HuH-7 (cell line): Measurements from ENCODE around the gene NRF1.
"Not testable (repeated sequence)": the region's sequence is repeated elsewhere in the genome, so short reads cannot be mapped to it uniquely, and the experiment has no call there.

Experiments used
- DNase-seq: peaks from one replicate; pipeline ENCODE4 v3.0.0; 2011; ENCODE audit warnings: low spot score

The NRF1 gene

DNA sequence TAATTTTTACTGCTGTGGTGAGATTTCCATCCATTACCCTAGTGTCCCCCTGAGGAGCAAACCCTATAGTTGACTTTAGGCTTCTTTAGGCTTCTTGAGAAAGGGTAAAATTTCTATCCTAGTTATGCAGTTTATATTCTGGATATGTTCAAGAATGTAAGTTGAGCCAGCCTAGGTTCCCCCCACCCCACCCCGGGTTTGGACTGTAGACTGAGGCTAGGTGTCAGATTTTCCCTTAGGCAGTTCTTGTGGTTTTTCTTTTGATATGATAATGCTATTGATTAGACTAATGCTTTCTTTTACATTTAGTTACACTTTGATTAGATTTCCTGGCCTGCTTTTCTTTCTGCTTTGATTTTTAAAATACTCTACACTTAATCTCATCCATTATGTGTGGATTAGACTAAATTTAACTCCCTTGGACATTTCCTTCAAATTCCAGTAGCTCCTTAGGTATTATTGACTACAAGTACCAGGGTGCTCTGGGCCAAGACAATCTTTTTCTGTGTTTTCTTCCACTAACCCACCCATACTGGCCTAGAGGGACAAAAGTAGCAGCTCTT lies 37.7 kb downstream of the NRF1 start:
- DNase-seq: no peak

DNA sequence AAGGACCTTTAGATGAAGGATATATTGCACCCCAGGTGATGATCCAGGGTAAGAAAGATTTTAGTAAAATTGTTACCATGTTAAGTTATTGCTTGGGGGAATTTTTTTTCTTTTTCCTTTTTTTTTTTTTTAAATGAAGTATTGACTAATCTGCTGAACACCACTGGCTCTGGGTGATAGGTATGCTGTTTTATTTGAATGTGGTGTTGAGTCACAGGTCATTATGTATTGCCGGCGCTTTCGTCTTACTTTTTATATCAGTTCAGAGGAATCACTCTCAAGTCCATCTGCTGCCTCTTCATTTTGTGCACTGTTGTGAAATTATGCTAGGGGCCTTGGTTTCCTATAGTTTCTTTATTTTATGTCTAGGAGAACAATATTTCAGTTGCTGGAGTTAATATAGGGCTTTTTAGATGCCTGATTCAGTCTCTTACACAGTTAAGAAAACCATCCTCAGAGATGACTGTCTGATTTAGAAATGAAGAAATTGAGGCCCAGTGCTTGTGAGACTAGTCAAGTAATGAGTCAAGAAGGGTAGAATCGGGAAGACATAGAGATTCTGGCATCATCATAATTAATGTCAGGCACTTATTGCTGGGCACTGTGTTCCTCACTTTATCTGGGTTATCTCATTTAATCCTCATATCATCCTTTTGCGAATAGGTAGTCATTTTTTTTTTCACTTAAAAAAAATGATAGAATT lies 38.7 kb downstream of the NRF1 start:
- no peak for DNase-seq

DNA sequence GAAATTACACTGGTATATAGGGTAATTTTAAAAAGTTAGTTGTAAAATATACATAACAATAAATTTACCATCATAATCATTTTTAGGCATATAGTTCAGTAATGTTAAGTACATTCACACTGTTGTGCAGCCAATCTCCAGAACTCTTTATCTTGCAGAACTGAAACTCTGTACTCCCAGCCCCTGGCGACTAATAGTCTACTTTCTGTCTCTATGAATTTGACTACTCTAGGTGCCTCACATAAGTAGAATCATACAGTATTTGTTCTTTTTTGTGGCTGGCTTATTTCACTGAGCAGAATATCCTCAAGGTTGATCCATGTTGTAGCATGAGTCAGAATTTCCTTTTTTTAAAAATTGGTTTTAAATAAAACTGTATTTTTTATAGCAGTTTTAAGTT lies 41.4 kb downstream of the NRF1 start:
- no peak for DNase-seq

DNA sequence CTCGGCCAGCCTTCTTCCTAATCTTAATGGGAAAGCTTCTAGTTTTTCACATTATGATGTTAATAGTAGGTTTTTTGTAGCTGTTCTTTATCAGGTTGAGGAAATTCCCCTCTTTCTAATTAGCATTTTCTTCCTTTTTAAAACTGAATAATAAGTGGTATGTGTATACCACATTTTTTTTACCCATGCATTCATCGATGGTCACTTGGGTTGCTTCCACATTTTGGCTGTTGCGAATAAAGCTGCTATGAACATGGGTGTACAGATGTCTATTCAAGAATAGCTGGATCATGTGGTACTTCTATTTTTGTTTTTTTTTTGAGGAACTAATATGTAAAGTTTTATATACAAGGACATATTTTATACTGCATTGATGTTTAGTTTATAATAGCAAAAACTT lies 44.3 kb downstream of the NRF1 start:
- no peak for DNase-seq

DNA sequence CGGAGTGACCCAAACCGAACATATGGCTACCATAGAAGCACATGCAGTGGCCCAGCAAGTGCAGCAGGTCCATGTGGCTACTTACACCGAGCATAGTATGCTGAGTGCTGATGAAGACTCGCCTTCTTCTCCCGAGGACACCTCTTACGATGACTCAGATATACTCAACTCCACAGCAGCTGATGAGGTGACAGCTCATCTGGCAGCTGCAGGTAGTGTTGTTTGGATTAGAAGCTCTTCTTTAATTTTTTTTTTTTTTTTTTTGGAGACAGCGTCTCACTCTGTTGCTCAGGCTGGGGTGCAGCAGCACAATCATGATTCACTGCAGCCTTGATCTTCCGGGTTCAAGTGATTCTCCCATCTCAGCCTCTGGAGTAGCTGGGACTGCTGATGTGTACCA lies 45.8 kb downstream of the NRF1 start:
- DNase-seq: no peak

DNA sequence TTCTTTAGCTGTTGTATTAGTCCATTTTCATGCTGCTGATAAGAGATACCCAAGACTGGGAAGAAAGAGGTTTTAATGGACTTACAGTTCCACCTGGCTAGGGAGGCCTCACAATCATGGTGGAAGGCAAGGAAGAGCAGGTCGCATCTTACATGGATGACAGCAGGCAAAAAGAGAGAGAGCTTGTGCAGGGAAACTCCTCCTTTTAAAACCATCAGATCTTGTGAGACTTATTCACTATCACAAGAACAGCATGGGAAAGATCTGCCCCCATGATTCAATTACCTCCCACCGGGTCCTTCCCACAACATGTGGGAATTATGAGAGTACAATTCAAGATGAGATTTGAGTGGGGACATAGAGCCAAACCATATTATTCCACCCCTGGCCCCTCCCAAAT lies 48.4 kb downstream of the NRF1 start:
- DNase-seq: not testable (repeated sequence)

DNA sequence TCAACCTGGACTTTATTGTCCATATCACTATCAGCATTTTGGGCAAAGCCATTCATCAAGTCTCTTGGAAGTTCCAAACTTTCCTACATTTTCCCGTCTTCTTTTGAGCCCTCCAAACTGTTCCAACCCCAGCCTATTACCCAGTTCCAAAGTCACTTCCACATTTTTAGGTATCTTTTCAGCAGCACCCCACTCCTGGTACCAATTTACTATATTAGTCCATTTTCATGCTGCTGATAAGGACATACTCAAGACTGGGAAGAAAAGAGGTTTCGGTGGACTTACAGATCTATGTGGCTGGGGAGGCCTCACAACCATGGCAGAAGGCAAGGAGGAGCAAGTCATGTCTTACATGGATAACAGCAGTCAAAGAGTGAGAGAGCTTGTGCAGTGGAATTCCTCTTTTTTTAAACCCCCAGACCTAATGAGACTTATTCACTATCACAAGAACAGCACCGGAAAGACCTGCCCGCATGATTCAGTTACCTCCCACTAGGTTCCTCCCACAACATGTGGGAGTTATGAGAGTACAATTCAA lies 50.2 kb downstream of the NRF1 start:
- no peak for DNase-seq

DNA sequence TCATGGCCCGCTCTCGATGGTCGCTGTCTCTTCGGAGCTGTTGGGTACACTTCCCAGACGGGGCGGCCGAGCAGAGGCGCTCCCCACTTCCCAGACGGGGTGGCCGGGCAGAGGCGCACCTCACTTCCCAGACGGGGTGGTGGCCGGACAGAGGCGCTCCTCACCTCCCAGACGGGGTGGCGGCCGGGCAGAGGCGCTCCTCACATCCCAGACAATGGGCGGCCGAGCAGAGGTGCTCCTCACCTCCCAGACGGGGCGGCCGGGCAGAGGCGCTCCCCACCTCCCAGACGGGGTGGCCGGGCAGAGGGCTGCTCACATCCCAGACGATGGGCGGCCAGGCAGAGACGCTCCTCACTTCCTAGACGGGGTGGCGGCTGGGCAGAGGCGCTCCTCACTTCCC lies 51.7 kb downstream of the NRF1 start:
- not testable (repeated sequence) for DNase-seq

DNA sequence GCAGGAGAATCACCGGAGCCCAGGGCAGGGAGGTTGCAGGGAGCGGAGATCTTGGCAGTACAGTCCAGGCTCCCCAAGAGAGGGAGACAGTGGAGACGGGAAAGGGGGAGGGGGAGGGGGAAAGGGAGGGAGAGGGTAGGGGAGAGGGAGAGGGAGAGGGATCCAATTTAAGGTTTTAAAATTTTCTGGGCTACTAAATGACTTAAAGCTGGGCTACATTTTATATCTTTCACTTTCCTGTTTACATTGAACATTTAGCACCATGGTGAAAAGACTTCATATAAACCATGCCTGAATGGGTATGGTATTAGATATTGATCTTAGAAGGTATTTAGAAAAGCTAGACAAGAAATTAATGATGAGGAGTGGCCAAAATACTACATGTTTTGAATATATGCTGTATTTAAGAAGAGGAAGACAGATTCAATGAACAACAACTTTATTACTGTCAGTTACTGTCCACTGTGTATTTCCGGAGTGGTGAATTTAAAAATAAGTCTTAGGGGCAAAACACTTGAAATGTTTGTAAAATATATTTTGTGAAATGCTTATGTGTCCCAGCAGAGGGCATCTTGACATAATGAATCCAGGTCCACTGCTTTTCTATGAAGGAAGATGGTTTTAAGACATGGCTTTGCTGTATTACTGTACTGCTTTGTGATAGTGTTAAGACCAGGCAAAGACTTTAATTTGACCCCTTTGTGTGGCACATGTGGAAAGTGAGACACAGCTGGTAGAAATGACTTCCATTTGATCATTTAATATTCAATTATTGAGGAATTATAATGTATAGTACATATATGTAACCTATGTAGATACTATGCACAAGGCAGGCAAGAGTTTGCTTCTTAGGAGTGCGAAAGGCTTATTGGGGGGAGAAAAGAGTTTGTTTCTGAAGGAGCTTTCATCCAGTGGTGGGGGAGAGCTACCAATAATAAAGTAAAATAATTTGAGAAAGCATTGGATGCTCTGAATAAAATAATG lies 52.8 kb downstream of the NRF1 start:
- DNase-seq: peak; percentile 67

DNA sequence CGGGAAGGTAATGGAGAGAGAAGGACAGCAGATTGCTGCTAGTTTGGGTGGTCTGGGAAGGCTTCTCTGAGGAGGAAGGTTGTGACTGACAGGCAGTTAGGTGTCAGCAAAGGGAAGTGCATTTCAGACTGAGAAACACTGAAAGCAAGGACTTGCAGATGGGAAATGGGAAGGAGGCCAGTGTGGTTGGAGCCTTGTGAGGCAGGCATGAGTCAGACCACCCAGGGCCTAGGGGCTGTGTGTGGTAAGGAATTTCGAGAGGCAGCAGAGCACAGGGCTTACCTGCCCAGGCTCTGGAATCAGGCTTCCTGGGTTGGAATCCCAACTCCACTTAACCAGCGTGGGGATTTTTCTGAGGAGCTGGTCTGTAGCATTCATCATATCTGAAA lies 53.5 kb downstream of the NRF1 start:
- no peak for DNase-seq

DNA sequence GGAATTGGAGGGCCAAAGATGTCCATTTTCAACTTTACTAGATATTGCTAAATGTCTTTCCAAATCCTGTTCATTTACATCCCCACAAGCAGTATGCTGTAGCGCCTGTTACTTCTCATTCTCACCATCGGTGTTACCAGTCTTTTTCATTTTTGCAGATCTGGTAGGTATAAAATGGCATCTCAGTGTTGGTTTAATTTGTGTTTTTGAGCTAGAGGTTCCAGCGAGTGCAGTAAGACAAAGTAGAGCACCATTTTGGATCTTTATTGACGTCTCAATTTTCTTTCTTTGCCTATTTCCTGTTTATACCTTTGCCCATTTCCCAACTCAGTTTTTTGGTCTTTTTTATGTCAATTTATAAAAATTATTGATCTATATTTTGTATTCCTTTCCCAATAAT lies 55.6 kb downstream of the NRF1 start:
- DNase-seq: no peak

DNA sequence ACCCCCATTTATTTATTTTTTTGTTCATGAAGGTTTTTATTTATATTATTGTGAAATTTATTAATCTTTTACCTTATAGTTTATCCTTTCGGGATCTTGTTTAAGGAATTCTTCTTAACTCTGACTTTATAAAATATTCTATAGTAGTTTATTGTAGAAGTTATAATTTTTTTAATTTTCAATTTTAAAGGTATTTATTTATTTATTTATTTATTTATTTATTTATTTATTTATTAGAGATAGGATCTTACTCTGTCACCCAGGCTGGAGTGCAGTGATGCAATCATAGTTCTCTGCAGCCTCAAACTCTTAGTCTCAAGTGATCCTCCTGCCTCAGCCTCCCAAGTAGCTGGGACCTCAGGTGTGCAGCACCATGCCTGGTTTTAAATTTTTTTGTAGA lies 56.0 kb downstream of the NRF1 start:
- no peak for DNase-seq

DNA sequence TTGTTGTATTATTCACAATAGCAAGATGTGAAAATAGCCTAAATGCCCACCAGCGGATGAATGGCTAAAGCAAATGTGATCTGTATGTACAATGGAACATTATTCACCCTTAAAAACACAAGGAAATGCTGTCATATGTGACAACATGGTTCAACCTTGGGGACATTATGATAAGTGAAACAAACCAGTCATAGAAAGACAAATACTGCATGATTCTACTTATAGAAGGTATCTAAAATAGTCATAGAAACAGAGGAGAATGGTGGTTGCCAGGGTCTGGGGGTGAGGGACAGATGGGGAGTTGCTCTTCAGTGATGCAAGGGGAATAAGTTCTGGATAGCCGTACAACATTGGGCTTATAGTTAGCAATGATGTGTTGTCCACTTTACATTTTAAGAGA lies 58.4 kb downstream of the NRF1 start:
- no peak for DNase-seq

DNA sequence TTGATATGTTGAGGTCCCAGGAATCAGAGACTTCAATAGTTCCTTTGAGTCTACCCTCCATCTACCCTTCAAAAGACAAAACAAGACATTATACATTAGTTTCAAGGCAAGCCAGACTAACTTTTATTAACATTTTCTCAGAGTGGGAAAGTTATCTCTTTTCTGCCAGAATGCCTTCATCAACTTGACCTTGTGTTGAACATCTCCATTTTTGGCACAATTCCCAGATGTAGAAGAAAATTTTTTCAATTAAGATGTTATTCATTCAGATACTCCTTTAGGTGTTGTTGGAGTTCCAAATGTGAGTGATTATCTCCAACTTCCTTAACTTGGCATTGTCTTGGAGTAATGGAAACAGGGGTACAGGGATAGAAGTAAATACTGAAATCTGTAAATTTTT lies 59.1 kb downstream of the NRF1 start:
- DNase-seq: no peak

DNA sequence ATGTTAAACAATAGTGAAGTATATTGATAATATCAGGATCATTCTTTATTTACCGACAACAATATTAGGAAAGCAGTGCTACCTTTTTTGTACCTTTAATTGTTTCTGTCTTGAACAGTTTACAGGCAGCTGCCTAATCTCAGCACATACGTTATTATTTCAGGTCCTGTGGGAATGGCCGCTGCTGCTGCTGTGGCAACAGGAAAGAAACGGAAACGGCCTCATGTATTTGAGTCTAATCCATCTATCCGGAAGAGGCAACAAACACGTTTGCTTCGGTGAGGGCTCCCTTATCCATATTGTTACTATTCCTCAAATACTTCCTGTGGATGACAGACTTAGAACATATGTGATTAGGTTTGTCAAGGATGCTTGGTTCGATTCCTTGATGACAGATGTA lies 59.7 kb downstream of the NRF1 start:
- no peak for DNase-seq

DNA sequence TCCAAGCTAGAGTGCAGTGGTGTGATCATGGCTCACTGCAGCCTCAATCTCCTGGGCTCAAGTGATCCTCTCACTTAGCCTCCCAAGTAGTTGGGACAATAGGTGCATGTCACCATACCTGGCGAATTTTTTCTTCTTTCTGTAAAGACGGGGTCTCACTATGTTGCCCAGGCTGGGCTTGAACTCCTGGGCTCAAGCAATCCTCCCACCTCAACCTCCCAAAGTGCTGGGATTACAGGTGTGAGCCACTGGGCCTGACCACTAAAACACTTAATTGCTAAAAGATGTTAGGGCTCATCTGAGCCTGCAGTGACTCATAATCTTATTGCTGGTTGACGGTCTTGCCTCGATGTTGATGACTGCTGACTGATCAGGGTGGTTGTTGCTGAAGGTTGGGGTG lies 63.0 kb downstream of the NRF1 start:
- not testable (repeated sequence) for DNase-seq

DNA sequence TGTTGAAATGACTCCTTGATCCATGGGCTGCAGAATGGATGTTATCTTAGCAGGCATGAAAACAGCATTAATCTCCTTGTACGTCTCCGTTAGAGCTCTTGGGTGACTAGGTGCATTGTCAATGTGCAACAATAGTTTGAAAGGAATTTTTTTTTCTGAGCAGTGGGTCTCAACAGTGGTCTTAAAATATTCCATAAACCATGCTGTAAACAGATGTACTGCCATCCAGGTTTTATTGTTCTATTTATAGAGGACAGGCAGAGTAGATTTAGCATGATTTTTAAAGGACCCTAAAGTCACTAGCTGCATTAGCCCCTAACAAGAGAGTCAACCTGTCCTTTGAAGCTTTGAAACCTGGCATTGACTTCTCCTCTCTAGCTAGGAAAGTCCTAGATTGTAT lies 64.0 kb downstream of the NRF1 start:
- no peak for DNase-seq

DNA sequence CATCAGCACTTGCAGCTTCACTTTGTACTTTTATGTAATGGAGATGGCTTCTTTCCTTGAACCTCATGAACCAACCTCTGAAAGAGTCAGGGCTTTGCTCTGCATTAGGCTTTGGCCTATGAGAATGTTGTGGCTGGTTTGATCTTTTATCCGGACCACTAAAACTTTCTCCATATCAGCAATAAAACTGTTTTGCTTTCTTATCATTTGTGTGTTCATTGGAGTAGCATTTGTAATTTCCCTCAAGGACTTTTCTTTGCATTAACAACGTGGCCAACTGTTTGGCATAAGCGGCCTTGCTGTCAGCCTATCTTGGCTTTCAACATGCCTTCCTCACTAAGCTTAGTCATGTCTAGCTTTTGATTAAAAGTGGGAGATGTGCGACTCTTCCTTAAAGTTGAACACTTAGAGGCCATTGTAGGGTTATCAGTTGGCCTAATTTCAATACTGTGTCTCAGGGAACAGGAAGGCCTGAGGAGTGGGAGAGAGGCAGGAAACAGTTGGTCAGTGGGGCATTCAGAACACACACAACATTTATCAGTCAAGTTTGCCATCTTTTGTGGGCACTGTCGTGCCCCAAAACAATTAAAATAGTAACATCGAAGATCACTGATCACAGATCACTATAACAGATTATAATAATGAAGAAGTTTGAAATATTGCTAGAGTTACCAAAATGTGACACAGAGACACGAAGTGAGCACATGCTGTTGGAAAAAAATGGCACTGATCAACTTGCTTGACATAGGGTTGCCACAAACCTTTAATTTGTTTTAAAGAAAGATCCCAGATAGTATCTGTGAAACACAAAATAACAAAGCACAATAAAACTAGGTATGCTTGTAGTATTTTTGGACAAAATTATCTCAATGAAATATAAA lies 64.7 kb downstream of the NRF1 start:
- no peak for DNase-seq

DNA sequence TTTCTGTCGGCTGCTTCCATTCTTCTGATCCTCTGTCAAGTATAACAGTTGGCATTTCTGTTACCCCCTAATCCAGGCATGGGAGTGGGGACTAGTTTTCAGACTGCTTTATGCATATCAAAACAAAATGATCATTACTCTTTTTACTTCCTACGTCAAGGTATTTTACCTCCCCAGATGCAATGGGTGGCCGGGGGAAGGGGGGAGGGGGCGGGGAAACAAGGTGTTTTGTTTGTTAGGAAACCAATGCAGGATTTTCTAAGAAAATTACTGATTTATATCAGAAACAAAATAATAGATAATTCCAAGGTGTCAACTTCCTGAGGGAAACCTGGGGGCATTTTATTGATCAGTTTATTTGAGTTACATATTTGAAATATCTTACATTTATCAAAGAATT lies 66.3 kb downstream of the NRF1 start:
- no peak for DNase-seq

DNA sequence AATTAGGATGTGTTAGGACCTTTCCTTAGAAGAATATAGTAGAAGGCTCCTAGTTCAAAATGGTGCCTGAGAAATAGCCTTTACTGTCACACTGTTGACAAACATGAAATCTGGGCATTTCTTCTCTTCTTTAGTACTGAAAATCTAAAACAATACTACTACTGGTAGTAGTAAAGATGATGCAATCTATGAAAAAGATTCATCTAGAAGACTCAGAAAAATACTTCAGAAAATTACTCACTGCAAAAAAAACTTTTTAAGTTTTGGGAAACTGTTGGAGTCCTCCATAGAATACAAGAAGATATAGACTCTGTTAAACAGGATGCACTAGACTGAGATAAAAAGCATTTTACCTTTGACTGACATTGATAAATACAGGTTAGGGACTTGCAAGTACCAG lies 67.1 kb downstream of the NRF1 start:
- DNase-seq: no peak

DNA sequence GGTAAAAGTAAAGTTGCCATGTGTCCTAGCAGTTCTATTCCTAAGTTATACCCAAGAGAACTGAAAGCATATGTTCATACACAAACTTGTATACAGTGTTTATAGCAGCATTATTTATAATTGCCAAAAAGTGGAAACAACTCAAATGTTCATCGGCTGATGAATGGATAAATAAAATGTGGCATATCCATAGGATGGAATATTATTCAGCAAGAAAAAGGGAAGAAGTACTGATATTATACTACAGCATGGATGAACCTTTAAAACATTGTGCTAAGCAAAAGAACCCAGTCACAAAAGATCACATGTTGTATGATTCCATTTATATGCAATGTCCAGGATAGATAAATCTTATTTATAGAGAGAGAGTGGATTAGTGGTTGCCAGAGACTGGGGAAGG lies 68.9 kb downstream of the NRF1 start:
- DNase-seq: no peak

DNA sequence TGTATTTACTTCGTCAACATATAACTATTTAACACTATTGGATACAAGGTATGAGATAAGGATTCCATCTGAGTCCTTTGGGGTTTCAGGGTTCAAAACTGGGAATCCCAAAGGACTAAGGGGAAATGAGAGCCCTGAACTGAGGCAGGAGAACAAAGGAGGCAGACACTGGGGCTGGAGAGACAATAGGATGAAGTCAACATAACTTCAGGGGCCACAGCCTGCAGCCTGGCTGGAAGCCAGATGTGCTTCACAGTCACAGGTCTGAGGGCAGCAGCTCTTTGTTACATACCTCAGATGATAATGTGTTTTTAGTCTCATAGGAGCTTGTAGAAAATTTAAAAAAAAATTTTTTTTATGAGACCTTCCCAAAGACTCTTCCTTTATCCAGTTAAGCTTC lies 73.3 kb downstream of the NRF1 start:
- DNase-seq: no peak
